ENCODE results near the gene KLHL30.

- TF ChIP-seq, protein P1, sequence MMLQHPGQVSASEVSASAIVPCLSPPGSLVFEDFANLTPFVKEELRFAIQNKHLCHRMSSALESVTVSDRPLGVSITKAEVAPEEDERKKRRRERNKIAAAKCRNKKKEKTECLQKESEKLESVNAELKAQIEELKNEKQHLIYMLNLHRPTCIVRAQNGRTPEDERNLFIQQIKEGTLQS (IDR thresholded peaks at IDR 0.05): no peak
- TF ChIP-seq CTCF (IDR thresholded peaks at IDR 0.05 in 2 of 3, conservative IDR thresholded peaks at IDR 0.05 in 1 of 3; ENCODE audit: borderline replicate concordance in 1 of 3, insufficient read depth in 1 of 3, low read depth in 2 of 3, low read length in 2 of 3): no peak
- TF ChIP-seq EZH2 (IDR thresholded peaks at IDR 0.05): no peak
- TF ChIP-seq POLR2AphosphoS5 (IDR thresholded peaks at IDR 0.05; ENCODE audit: low read depth, low read length): no peak
- TF ChIP-seq RAD21 (IDR thresholded peaks at IDR 0.05; ENCODE audit: low read depth): no peak
- no peak for TF ChIP-seq YY1 (IDR thresholded peaks at IDR 0.05; ENCODE audit: extremely low read depth, insufficient replicate concordance, low read depth, low read length)
- TF ChIP-seq POLR2A (IDR thresholded peaks at IDR 0.05; ENCODE audit: borderline replicate concordance, extremely low read depth, insufficient read depth, insufficient read length): no peak
- no peak for TF ChIP-seq ZFX (IDR thresholded peaks at IDR 0.05)
- no peak for TF ChIP-seq CEBPB (IDR thresholded peaks at IDR 0.05; ENCODE audit: low read depth)
- TF ChIP-seq EZH2phosphoT487 (IDR thresholded peaks at IDR 0.05; ENCODE audit: borderline replicate concordance): no peak
- TF ChIP-seq ZNF274 (IDR thresholded peaks at IDR 0.05; ENCODE audit: low read depth, low read length): no peak
Measured at GRCh38 chr2:238165288-238165921, 26.9 kb downstream of the KLHL30 start.
